Measurements from ENCODE around the gene MPG. TPM values are rescaled to one million over a fixed set of nuclear protein-coding genes. Genes with fewer than 3 reads are reported as not detected.

The MPG gene
- total RNA-seq, 2 donors from 2014 or later, result 111 to 138 TPM

DNA sequence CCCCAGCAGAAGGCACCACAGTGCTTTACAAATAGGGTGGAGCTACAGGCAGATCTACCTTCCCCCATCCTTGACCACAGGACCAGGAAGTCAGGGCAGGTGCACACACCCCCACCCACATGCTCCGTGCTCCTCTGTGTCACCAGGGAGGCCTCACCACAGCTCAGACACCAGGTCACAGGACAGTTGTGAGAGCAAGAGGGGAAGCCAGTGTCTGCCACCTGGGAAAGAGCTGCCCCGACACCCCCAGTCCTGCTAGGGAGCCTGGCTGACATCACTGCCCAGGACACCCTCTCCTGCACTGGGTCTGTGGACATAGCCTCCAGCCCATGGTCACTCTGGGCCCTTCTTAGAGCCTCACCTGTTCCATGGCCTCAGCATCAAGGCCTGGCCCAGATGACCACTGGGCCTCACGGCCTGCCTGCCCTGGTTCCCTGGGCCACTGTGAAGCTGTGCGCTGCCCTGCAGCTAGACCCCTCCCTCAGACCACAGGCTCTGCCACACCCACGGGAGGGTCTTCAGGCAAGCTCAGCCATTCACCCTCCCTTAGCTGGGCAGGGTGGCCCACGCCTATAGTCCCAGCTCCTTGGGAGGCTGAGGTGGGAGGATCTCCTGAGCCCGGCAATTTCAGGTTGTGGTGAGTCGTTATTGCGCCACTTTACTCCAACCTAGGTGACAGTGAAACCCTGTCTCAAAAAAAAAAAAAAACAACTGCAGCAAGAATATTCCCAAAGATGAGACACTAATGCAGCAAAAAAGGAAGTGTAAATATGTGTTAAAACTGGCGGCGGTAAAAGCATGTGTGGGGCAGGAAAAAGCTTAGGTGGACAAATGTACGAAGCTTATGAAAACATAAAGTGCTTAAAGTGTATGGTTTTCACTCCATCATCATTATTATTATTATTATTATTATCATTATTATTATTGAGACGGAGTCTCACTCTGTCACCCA lies 38.8 kb upstream of the MPG start:
- H3K27ac ChIP-seq, result no peak overlapping the region
- no peaks in the 10 kb centered on the region for H3K27me3 ChIP-seq (replicated peaks; ENCODE audit: insufficient read depth)
- intact Hi-C loops (cut with DNase I), result no loop called here
- WGBS, result 86% methylated on average over 13 of the region's 13 CpGs
- no peak for TF ChIP-seq POLR2AphosphoS5 (IDR thresholded peaks at IDR 0.05)
- TF ChIP-seq, protein P1, sequence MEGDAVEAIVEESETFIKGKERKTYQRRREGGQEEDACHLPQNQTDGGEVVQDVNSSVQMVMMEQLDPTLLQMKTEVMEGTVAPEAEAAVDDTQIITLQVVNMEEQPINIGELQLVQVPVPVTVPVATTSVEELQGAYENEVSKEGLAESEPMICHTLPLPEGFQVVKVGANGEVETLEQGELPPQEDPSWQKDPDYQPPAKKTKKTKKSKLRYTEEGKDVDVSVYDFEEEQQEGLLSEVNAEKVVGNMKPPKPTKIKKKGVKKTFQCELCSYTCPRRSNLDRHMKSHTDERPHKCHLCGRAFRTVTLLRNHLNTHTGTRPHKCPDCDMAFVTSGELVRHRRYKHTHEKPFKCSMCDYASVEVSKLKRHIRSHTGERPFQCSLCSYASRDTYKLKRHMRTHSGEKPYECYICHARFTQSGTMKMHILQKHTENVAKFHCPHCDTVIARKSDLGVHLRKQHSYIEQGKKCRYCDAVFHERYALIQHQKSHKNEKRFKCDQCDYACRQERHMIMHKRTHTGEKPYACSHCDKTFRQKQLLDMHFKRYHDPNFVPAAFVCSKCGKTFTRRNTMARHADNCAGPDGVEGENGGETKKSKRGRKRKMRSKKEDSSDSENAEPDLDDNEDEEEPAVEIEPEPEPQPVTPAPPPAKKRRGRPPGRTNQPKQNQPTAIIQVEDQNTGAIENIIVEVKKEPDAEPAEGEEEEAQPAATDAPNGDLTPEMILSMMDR (IDR thresholded peaks at IDR 0.05), result no peak
- no peak for TF ChIP-seq POLR2A (IDR thresholded peaks at IDR 0.05)
- no peak overlapping the region for H3K4me3 ChIP-seq
- no peaks in the 10 kb centered on the region for H3K4me1 ChIP-seq (replicated peaks)
- DNase-seq (ENCODE audit: low spot score), result no peak
- no peaks in the 10 kb centered on the region for H3K9me3 ChIP-seq
- H3K36me3 ChIP-seq, result no peaks in the 10 kb centered on the region

DNA sequence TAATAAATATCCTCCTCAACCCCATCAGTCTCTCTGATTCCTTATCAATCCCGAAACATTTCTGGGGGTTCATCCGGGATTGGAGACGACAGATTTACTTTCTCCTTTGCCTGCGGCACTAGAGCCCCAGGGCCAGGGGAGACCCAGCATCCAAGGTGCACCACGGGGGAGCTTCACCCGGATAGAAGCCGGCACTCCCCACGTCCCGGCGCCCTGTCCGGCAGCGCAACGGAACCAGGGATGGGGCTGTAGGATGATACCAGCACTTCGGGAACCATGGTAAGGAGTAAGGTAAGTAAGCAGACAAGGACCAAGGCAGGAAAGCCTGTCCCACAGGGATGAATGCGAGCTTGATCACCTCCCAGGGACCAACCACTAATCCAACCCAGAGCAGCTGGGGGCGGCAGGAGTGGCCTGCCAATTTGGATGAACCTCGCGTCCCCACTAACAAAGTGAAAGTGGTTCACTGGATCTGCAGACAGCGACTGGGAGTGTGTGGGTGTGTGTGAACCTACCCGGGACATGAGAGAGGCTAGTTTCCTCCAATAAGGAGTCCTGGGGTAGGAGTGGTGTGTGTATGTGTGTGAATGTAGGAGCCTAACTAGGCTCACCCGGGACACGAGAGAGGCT lies 36.5 kb upstream of the MPG start:
- 88% methylated on average over 22 of the region's 22 CpGs for WGBS
- no peaks in the 10 kb centered on the region for H3K36me3 ChIP-seq
- peaks cover 3% of the 10 kb centered on the region for H3K4me1 ChIP-seq (replicated peaks)
- intact Hi-C loops (cut with DNase I), result no loop called here
- no peak overlapping the region for H3K27ac ChIP-seq
- TF ChIP-seq POLR2AphosphoS5 (IDR thresholded peaks at IDR 0.05), result no peak
- TF ChIP-seq, protein P1 (IDR thresholded peaks at IDR 0.05), result no peak
- no peak for TF ChIP-seq POLR2A (IDR thresholded peaks at IDR 0.05)
- no peaks in the 10 kb centered on the region for H3K9me3 ChIP-seq
- no peak overlapping the region for H3K4me3 ChIP-seq
- no peak for DNase-seq (ENCODE audit: low spot score)
- H3K27me3 ChIP-seq (replicated peaks; ENCODE audit: insufficient read depth), result no peaks in the 10 kb centered on the region

DNA sequence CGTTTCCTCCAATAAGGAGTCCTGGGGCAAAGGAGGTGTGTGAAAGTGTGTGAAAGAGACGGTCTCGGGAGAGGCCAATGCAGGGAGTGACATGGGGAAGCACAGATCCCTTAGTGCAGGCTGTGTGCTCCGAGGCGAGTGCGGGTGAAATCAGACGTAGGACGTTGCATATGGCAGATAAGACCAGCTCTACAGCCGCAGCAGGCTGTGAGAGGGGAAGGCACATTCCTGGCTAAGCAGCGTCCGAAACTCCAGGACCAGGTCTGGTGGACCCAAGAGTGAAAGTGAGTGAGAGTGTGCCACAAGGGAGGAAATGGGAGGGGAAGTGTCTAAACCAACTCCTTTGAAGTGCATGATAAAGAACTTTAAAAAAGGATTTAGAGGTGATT lies 36.0 kb upstream of the MPG start:
- Histone ChIP-seq H3K9me3 (no peaks in the 10 kb centered on the region), H3K27me3 (replicated peaks; ENCODE audit: insufficient read depth) (no peaks in the 10 kb centered on the region), H3K27ac (no peak overlapping the region), H3K36me3 (no peaks in the 10 kb centered on the region), H3K4me3 (no peak overlapping the region), H3K4me1 (replicated peaks) (peaks cover 3% of the 10 kb centered on the region)
- no peak for DNase-seq (ENCODE audit: low spot score)
- 85% methylated on average over 11 of the region's 11 CpGs for WGBS
- TF ChIP-seq POLR2AphosphoS5 (IDR thresholded peaks at IDR 0.05) (no peak), POLR2A (IDR thresholded peaks at IDR 0.05) (no peak)
- TF ChIP-seq, protein P1 (IDR thresholded peaks at IDR 0.05), result no peak
- intact Hi-C loops (cut with DNase I), result no loop called here

DNA sequence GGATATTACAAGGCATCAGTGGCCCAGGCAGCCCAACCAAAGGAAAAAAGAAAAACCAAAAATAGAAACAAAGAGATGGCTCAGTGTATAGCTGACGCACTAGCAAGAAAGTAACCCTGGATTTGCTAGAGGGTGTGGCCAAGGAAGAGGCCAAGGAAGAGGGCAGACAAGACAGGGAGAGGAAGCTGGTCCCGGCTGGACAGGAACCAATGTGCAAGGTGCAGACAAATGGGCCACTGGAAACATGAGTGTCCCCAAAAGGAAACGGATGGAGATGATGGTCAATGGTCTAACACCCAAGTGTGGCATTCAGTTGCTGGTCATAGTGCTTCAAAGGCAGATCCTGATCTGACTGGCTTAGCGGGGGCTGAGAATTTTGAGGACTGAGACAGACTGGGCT lies 35.3 kb upstream of the MPG start:
- WGBS, result 90% methylated on average over 4 of the region's 4 CpGs
- no peaks in the 10 kb centered on the region for H3K9me3 ChIP-seq
- no peak overlapping the region for H3K4me3 ChIP-seq
- TF ChIP-seq, protein P1 (IDR thresholded peaks at IDR 0.05), result no peak
- no peak for TF ChIP-seq POLR2AphosphoS5 (IDR thresholded peaks at IDR 0.05)
- H3K36me3 ChIP-seq, result no peaks in the 10 kb centered on the region
- H3K27me3 ChIP-seq (replicated peaks; ENCODE audit: insufficient read depth), result no peaks in the 10 kb centered on the region
- intact Hi-C loops (cut with DNase I), result no loop called here
- no peak overlapping the region for H3K27ac ChIP-seq
- peaks cover 3% of the 10 kb centered on the region for H3K4me1 ChIP-seq (replicated peaks)
- no peak for DNase-seq (ENCODE audit: low spot score)
